Aorta (tissue), 5 donors: ENCODE data around the gene SNX2. TPM values are rescaled to one million over a fixed set of nuclear protein-coding genes. Genes with fewer than 3 reads are reported as not detected.

Experiments used
- ATAC-seq: fragments of 200-7000 bp; cut with Tn5 transposase; one replicate; pipeline ENCODE4 v1.9.1; 2022; ENCODE audit warnings: moderate library complexity; ENCODE audit not compliant: low FRiP score
- DNase-seq, 2 donors: peaks; one replicate each; pipeline ENCODE4 v3.0.0-alpha.2; 2020
- H3K27ac ChIP-seq, 2 donors: one replicate each; pipeline ENCODE4 v1.5.1; 2013; ENCODE audit warnings: low read length in 2 of 2, mild to moderate bottlenecking in 2 of 2, moderate library complexity in 2 of 2, control low read depth in 1 of 2, inconsistent platforms in 1 of 2, low read depth in 1 of 2
- H3K27me3 ChIP-seq, 2 donors: one replicate each; pipeline ENCODE4 v1.6.1; 2013; ENCODE audit warnings: control low read depth in 1 of 2, low read length in 1 of 2, mild to moderate bottlenecking in 1 of 2, moderate library complexity in 1 of 2; ENCODE audit not compliant: insufficient read depth in 2 of 2, control insufficient read depth in 1 of 2
- H3K36me3 ChIP-seq, 2 donors: one replicate each; pipeline ENCODE4 v1.6.1; 2013; ENCODE audit warnings: control low read depth in 1 of 2, low read length in 1 of 2, mild to moderate bottlenecking in 1 of 2; ENCODE audit not compliant: insufficient read depth in 2 of 2, control insufficient read depth in 1 of 2
- H3K4me1 ChIP-seq, 2 donors: one replicate each; pipeline ENCODE4 v1.6.1; 2013; ENCODE audit warnings: low read length in 2 of 2, control low read depth in 1 of 2, mild to moderate bottlenecking in 1 of 2, moderate library complexity in 1 of 2; ENCODE audit not compliant: insufficient read depth in 2 of 2, control insufficient read depth in 1 of 2
- H3K4me3 ChIP-seq, 2 donors: one replicate each; pipeline ENCODE4 v1.5.1; 2013; ENCODE audit warnings: low read length in 2 of 2, control low read depth in 1 of 2, mild to moderate bottlenecking in 1 of 2
- H3K9me3 ChIP-seq: one replicate; pipeline ENCODE4 v1.6.1; 2013; ENCODE audit warnings: mild to moderate bottlenecking, low read length; ENCODE audit not compliant: control insufficient read depth
- WGBS, 2 donors: extraction: QIAGEN DNeasy Blood & Tissue Kit; methylation state at CpG; one replicate each; pipeline ENCODE4 v1.1.7; 2013; 5-methylcytosine and 5-hydroxymethylcytosine counted together
- intact Hi-C, 2 donors: fragments of 100-400 bp; cut with DNase I; formaldehyde crosslinking; loops; one replicate each; pipeline versions ENCODE4 v1.14.2 to v1.15.0; 2022
- long read RNA-seq, 2 donors: library from polyadenylated mRNA; unstranded; transcript quantifications; one replicate each; pipeline ENCODE4 v2.0.0, GENCODE V29; 2020 to 2021
- polyA plus RNA-seq, 2 donors: library from polyadenylated mRNA; stranded (reverse); fragments of 200-250 nt; gene quantifications; one replicate each; pipeline ENCODE4 v1.2.3, GENCODE V29; 2013
- total RNA-seq, 2 donors: library from RNA; stranded (reverse); fragmentation: NEBNext Ultra II Directional; extraction: Animal tissue kit (Norgen Biotek cat#: 25700); gene quantifications; one replicate each; pipeline ENCODE4 v1.2.1, GENCODE V29; 2021
- donor health status: healthy with polysubstance abuse.
- donor health status: Bipolar disorder and iron deficiency.
- donor health status: DM: no; HTN: no; CAD: no.
- donor health status: DM: no; HTN: no; CAD: no.
- donor health status: DM: yes; HTN: yes; CAD: no.

The SNX2 gene, protein sequence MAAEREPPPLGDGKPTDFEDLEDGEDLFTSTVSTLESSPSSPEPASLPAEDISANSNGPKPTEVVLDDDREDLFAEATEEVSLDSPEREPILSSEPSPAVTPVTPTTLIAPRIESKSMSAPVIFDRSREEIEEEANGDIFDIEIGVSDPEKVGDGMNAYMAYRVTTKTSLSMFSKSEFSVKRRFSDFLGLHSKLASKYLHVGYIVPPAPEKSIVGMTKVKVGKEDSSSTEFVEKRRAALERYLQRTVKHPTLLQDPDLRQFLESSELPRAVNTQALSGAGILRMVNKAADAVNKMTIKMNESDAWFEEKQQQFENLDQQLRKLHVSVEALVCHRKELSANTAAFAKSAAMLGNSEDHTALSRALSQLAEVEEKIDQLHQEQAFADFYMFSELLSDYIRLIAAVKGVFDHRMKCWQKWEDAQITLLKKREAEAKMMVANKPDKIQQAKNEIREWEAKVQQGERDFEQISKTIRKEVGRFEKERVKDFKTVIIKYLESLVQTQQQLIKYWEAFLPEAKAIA
- total RNA-seq (10 to 100 TPM; 86.8 to 93.8 TPM), polyA plus RNA-seq (10 to 100 TPM; 43.3 to 49.0 TPM)
- long read RNA-seq, donor 1, transcript SNX2-201 (15 exons, 2,128 nt), result major isoform, 453 of 491 reads
- long read RNA-seq, donor 1, partial matches to known transcripts, result 18 of 491 reads
- long read RNA-seq, donor 1, other reads (novel, unspliced or antisense), result 20 of 491 reads
- long read RNA-seq, donor 2, transcript SNX2-201 (15 exons, 2,128 nt), result major isoform, 60 of 72 reads
- long read RNA-seq, donor 2, partial matches to known transcripts, result 5 of 72 reads
- long read RNA-seq, donor 2, other reads (novel, unspliced or antisense), result 7 of 72 reads

DNA sequence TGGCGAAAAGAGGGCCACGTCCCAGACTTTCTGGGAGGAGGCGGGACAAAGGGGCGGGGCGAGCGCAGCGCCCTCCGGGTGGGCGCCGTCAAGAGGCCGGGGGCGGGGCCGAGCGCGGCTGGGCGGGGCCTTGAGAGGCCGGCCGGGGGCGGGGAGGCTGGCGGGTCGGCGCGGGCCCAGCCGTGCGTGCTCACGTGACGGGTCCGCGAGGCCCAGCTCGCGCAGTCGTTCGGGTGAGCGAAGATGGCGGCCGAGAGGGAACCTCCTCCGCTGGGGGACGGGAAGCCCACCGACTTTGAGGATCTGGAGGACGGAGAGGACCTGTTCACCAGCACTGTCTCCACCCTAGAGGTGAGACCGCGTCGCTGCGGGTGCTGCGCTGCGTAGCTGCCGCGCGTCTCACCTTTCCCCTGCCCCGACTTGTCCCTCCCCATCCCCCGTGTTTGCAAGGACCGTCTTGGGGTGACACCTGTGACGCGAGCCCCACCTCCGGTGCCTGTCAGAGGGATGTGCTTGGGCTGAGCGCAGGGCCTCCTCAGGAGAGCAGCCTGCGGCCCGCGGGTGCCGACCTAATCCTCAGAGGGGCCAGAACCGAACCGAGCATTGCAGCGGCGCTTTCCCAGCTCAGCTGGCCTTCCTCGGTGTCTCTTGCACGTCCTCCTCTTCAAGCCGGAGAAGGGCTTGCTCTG lies at the start of gene SNX2:
SNX2 (plus strand) TSS at position 220 of the 689 bp plus-strand sequence; CDS start at position 244, 24 bp downstream.
- Histone ChIP-seq H3K27me3 (no peaks in the 10 kb centered on the region), H3K36me3 (no peaks in the 10 kb centered on the region), H3K9me3 (no peaks in the 10 kb centered on the region), H3K4me3 (peak within 1 kb of the TSS; percentile 79 to 82), H3K4me1 (peaks cover 3 to 6% of the 10 kb centered on the region in 2 donors), H3K27ac (peak within 1 kb of the TSS; percentile 15 to 73)
- DNase-seq (peak; percentile 97 to 99), ATAC-seq (peak; percentile 99)
- WGBS, 2 donors, result 0 to 1% methylated on average over 45 to 67 of the region's 67 CpGs
- intact Hi-C loops, result loop anchor here in 1 of 2 donors (2.0 kb wide), 2 partner anchors 24 to 70 kb away; partner anchors contain the start of gene SNX24

- no peaks in the 10 kb centered on the region for H3K36me3 ChIP-seq
- H3K27me3 ChIP-seq, result no peaks in the 10 kb centered on the region
- 7 to 16% methylated on average over 4 of the region's 4 CpGs for WGBS, 2 donors
- DNase-seq (no peak), ATAC-seq (no peak)
- no peaks in the 10 kb centered on the region for H3K4me1 ChIP-seq
- intact Hi-C loops, result no loop called here
- H3K4me3 ChIP-seq, result no peak overlapping the region
- no peaks in the 10 kb centered on the region for H3K9me3 ChIP-seq
- H3K27ac ChIP-seq, result no peak overlapping the region
These were observed 47.8 kb upstream of the SNX2 start for GRCh38 chr5:122727112-122727541.

- Histone ChIP-seq H3K4me3 (no peak overlapping the region), H3K36me3 (no peaks in the 10 kb centered on the region), H3K27ac (no peak overlapping the region), H3K27me3 (no peaks in the 10 kb centered on the region), H3K9me3 (no peaks in the 10 kb centered on the region), H3K4me1 (no peaks in the 10 kb centered on the region)
- 85 to 87% methylated on average over 1 of the region's 1 CpG for whole genome bisulfite sequencing, 2 donors
- no peak for ATAC-seq
- no peak for DNase-seq
- intact Hi-C loops, result no loop called here
These were observed 44.8 kb upstream of the SNX2 start for GRCh38 chr5:122730037-122730436.

DNA sequence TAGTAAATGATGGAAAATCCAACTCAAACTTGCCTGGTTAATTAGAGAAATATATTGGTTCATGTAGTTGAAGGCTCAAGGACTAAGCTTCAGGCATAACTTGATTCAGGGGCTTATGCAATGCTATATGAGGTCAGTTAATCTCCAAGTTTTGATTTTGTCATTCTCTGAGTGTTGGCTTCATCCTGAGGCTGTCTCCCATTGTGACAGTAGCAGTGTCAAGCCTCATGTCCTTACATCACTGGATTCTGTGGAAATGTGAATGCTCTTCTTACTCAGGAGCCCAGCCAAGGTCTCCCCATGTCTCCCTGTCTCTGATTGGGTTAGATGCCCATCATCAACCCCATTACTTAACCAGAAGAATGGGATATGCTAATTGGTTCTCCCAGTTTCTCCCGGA lies 44.4 kb upstream of the SNX2 start:
- Histone ChIP-seq H3K9me3 (no peaks in the 10 kb centered on the region), H3K27me3 (no peaks in the 10 kb centered on the region), H3K4me3 (no peak overlapping the region), H3K36me3 (no peaks in the 10 kb centered on the region), H3K27ac (no peak overlapping the region), H3K4me1 (no peaks in the 10 kb centered on the region)
- intact Hi-C loops, result no loop called here
- ATAC-seq (no peak), DNase-seq (no peak)
- WGBS, 2 donors, result 95 to 100% methylated on average over 1 of the region's 1 CpG

GRCh38 chr5:122736086-122736845 lies 38.6 kb upstream of the SNX2 start:
- no peaks in the 10 kb centered on the region for H3K9me3 ChIP-seq
- H3K27ac ChIP-seq, result no peak overlapping the region
- ATAC-seq, result no peak
- intact Hi-C loops, result no loop called here
- H3K36me3 ChIP-seq, result no peaks in the 10 kb centered on the region
- no peak for DNase-seq
- no peaks in the 10 kb centered on the region for H3K27me3 ChIP-seq
- no peak overlapping the region for H3K4me3 ChIP-seq
- WGBS, 2 donors, result 78 to 83% methylated on average over 9 of the region's 9 CpGs
- no peaks in the 10 kb centered on the region for H3K4me1 ChIP-seq

GRCh38 chr5:122738088-122738487 lies 36.8 kb upstream of the SNX2 start:
- no peak for ATAC-seq
- DNase-seq, result no peak

GRCh38 chr5:122741681-122742080 lies 33.2 kb upstream of the SNX2 start:
- Histone ChIP-seq H3K9me3 (peaks cover 1% of the 10 kb centered on the region), H3K4me3 (no peak overlapping the region), H3K27ac (no peak overlapping the region), H3K36me3 (no peaks in the 10 kb centered on the region), H3K4me1 (no peaks in the 10 kb centered on the region), H3K27me3 (no peaks in the 10 kb centered on the region)
- DNase-seq, result no peak
- 79 to 85% methylated on average over 2 of the region's 2 CpGs for WGBS, 2 donors
- no peak for ATAC-seq
- intact Hi-C loops, result no loop called here

More at GRCh38 chr5:122738088-122738487, 36.8 kb upstream of the SNX2 start:
- no peaks in the 10 kb centered on the region for H3K9me3 ChIP-seq
- H3K27ac ChIP-seq, result no peak overlapping the region
- intact Hi-C loops, result no loop called here
- H3K27me3 ChIP-seq, result no peaks in the 10 kb centered on the region
- no peaks in the 10 kb centered on the region for H3K4me1 ChIP-seq
- no peaks in the 10 kb centered on the region for H3K36me3 ChIP-seq
- H3K4me3 ChIP-seq, result no peak overlapping the region

DNA sequence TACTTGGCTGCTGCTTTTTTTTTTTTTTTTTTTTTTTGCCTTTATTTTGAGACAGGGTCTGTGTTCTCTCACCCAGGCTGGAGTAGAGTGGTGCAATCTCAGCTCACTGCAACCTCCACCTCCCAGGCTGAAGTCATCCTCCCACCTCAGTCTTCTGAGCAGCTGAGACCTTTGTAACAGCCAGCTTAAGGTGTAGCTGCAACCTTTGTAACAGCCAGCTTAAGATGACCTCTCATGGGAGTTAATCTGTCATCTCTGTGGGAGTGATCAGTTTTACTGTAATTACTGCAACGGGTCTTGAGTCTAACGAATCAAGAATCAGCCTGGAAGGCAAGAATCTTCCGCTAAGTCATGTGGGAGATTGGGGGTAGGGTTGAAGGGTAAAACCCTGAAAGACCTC lies 31.6 kb upstream of the SNX2 start:
- Histone ChIP-seq H3K36me3 (no peaks in the 10 kb centered on the region), H3K9me3 (peaks cover 1% of the 10 kb centered on the region), H3K27me3 (no peaks in the 10 kb centered on the region), H3K4me1 (no peaks in the 10 kb centered on the region), H3K27ac (no peak overlapping the region), H3K4me3 (no peak overlapping the region)
- intact Hi-C loops, result no loop called here
- DNase-seq, result no peak
- whole genome bisulfite sequencing, 2 donors, result 90 to 95% methylated on average over 3 of the region's 3 CpGs
- ATAC-seq, result no peak
